ENCODE data around the gene MAP3K5. TPM values are rescaled to one million over a fixed set of nuclear protein-coding genes. Genes with fewer than 3 reads are reported as not detected.
A peak's percentile ranks its signal among the peaks of the same experiment; 100 is the strongest.

MAP3K5 gene
- total RNA-seq, 1 experiment from 2014 or later = 2.1 TPM

- H3K9me3 Mint-ChIP-seq (ENCODE audit: unreplicated experiment) = peaks cover 18% of the 10 kb centered on the region
- H3K4me1 Mint-ChIP-seq (ENCODE audit: low read depth, unreplicated experiment) = no peaks in the 10 kb centered on the region
- no peak overlapping the region for H3K4me3 Mint-ChIP-seq (ENCODE audit: unreplicated experiment)
- no peaks in the 10 kb centered on the region for H3K27me3 ChIP-seq (replicated peaks; ENCODE audit: control insufficient read depth, insufficient read depth, low read length)
- peaks cover 41% of the 10 kb centered on the region for H3K36me3 Mint-ChIP-seq (ENCODE audit: insufficient read depth, unreplicated experiment)
- peaks cover 4% of the 10 kb centered on the region; the same call in 1 of the 2 replicates for H3K36me3 ChIP-seq (ENCODE audit: control insufficient read depth, insufficient read depth, low read length)
- no peaks in the 10 kb centered on the region for H3K27me3 Mint-ChIP-seq (ENCODE audit: insufficient read depth, unreplicated experiment)
- BruUV-seq (replicated peaks) = no TSS peak
- no peak for TF ChIP-seq CTCF (IDR thresholded peaks at IDR 0.05; ENCODE audit: insufficient read depth in 1 of 2, low read depth in 1 of 2, low read length in 1 of 2, severe bottlenecking in 1 of 2, unreplicated experiment in 1 of 2)
- intact Hi-C loops (cut with micrococcal nuclease; ENCODE audit: unreplicated experiment) = no loop called here
- H3K27ac Mint-ChIP-seq (ENCODE audit: unreplicated experiment) = no peak overlapping the region
- no peak overlapping the region for H3K4me3 ChIP-seq (ENCODE audit: low read depth, low read length)
- H3K9me3 ChIP-seq = peaks cover 23% of the 10 kb centered on the region
- ChIA-PET CTCF (no interaction called here), POLR2A (no interaction called here)
- no peaks in the 10 kb centered on the region for H3K4me1 ChIP-seq
- no peak for DNase-seq
These were observed 39.7 kb upstream of the MAP3K5 start for GRCh38 chr6:136831873-136832562.

- ChIA-PET CTCF (no interaction called here), POLR2A (no interaction called here)
- H3K27ac Mint-ChIP-seq (ENCODE audit: unreplicated experiment) = no peak overlapping the region
- no peaks in the 10 kb centered on the region for H3K36me3 ChIP-seq (ENCODE audit: control insufficient read depth, insufficient read depth, low read length)
- BruUV-seq (replicated peaks) = no TSS peak
- intact Hi-C loops (cut with micrococcal nuclease; ENCODE audit: unreplicated experiment) = no loop called here
- H3K9me3 ChIP-seq = peaks cover 12% of the 10 kb centered on the region
- TF ChIP-seq CTCF (IDR thresholded peaks at IDR 0.05; ENCODE audit: insufficient read depth in 1 of 2, low read depth in 1 of 2, low read length in 1 of 2, severe bottlenecking in 1 of 2, unreplicated experiment in 1 of 2) = no peak
- no peaks in the 10 kb centered on the region for H3K27me3 ChIP-seq (replicated peaks; ENCODE audit: control insufficient read depth, insufficient read depth, low read length)
- peaks cover 8% of the 10 kb centered on the region; the same call in 1 of the 2 replicates for H3K4me1 ChIP-seq
- DNase-seq = no peak
- no peaks in the 10 kb centered on the region for H3K27me3 Mint-ChIP-seq (ENCODE audit: insufficient read depth, unreplicated experiment)
- H3K4me1 Mint-ChIP-seq (ENCODE audit: low read depth, unreplicated experiment) = peaks cover 5% of the 10 kb centered on the region
- no peak overlapping the region for H3K4me3 ChIP-seq (ENCODE audit: low read depth, low read length)
- peaks cover 40% of the 10 kb centered on the region for H3K36me3 Mint-ChIP-seq (ENCODE audit: insufficient read depth, unreplicated experiment)
- H3K9me3 Mint-ChIP-seq (ENCODE audit: unreplicated experiment) = no peaks in the 10 kb centered on the region
- no peak overlapping the region for H3K4me3 Mint-ChIP-seq (ENCODE audit: unreplicated experiment)
These were observed 33.9 kb upstream of the MAP3K5 start for GRCh38 chr6:136826216-136826615.

- ChIA-PET POLR2A (interaction anchor here (0.5 kb wide), 1 partner anchor 144 kb away, joined by 4 read pairs; no protein-coding TSS in a partner anchor), CTCF (interaction anchor here (0.8 kb wide), 1 partner anchor 31 kb away, joined by 4 read pairs; the partner anchor contains the start of gene MAP3K5)
- H3K4me3 ChIP-seq (ENCODE audit: low read depth, low read length) = peak overlapping the region; percentile 56
- Mint-ChIP-seq H3K36me3 (ENCODE audit: insufficient read depth, unreplicated experiment) (peaks cover 30% of the 10 kb centered on the region), H3K4me3 (ENCODE audit: unreplicated experiment) (peak overlapping the region; percentile 98), H3K4me1 (ENCODE audit: low read depth, unreplicated experiment) (peaks cover 7% of the 10 kb centered on the region), H3K27me3 (ENCODE audit: insufficient read depth, unreplicated experiment) (peaks cover 3% of the 10 kb centered on the region), H3K27ac (ENCODE audit: unreplicated experiment) (peak overlapping the region; percentile 97), H3K9me3 (ENCODE audit: unreplicated experiment) (no peaks in the 10 kb centered on the region)
- no peaks in the 10 kb centered on the region; the same call in 1 of the 2 replicates for H3K27me3 ChIP-seq (replicated peaks; ENCODE audit: control insufficient read depth, insufficient read depth, low read length)
- TF ChIP-seq CTCF (IDR thresholded peaks at IDR 0.05; ENCODE audit: insufficient read depth in 1 of 2, low read depth in 1 of 2, low read length in 1 of 2, severe bottlenecking in 1 of 2, unreplicated experiment in 1 of 2) = no peak
- no peak for DNase-seq
- no peaks in the 10 kb centered on the region for H3K9me3 ChIP-seq
- peaks cover 8% of the 10 kb centered on the region; the same call in 1 of the 2 replicates for H3K4me1 ChIP-seq
- BruUV-seq (replicated peaks) = no TSS peak
- intact Hi-C loops (cut with micrococcal nuclease; ENCODE audit: unreplicated experiment) = loop anchor here (1.0 kb wide), 1 partner anchor 179 kb away; no protein-coding TSS in a partner anchor
- no peaks in the 10 kb centered on the region for H3K36me3 ChIP-seq (ENCODE audit: control insufficient read depth, insufficient read depth, low read length)
These were observed 30.9 kb upstream of the MAP3K5 start for GRCh38 chr6:136823128-136823660.
